Mesendoderm (in vitro differentiated cells): ENCODE results near the gene GULP1.

Source experiments
- DNase-seq: peaks from one replicate; pipeline ENCODE4 v3.0.0; 2013
- H2AK5ac ChIP-seq: 2 replicates; pipeline ENCODE4 v1.6.1; 2013; ENCODE audit warnings: low read length, inconsistent platforms
- H2BK120ac ChIP-seq: 2 replicates; pipeline ENCODE4 v1.6.1; 2013; ENCODE audit warnings: low read depth, mild to moderate bottlenecking, low read length, moderate library complexity, mixed read lengths
- H2BK15ac ChIP-seq: replicated peaks from 2 replicates; pipeline ENCODE4 v1.6.1; 2013; ENCODE audit warnings: low read depth, mild to moderate bottlenecking, moderate library complexity
- H2BK5ac ChIP-seq: 2 replicates; pipeline ENCODE4 v1.6.1; 2013; ENCODE audit warnings: low read length, inconsistent platforms
- H3K18ac ChIP-seq: 2 replicates; pipeline ENCODE4 v1.6.1; 2013; ENCODE audit warnings: mild to moderate bottlenecking, low read length, mixed read lengths
- H3K23ac ChIP-seq: one replicate; pipeline ENCODE4 v1.6.1; 2013; ENCODE audit warnings: low read length
- H3K27ac ChIP-seq: 2 replicates; pipeline ENCODE4 v1.5.1; 2013; ENCODE audit warnings: low read depth, mild to moderate bottlenecking, inconsistent platforms, low read length, moderate library complexity
- H3K27me3 ChIP-seq: 2 replicates; pipeline ENCODE4 v1.6.1; 2013; ENCODE audit warnings: low read length, control low read depth, mild to moderate bottlenecking, inconsistent platforms; ENCODE audit not compliant: insufficient read depth, poor library complexity
- H3K36me3 ChIP-seq: 2 replicates; pipeline ENCODE4 v1.6.1; 2013; ENCODE audit warnings: low read length, inconsistent platforms; ENCODE audit not compliant: control insufficient read depth, insufficient read depth
- H3K4ac ChIP-seq: one replicate; pipeline ENCODE4 v1.6.1; 2013; ENCODE audit warnings: low read depth, mild to moderate bottlenecking, low read length, moderate library complexity
- H3K4me1 ChIP-seq: 2 replicates; pipeline ENCODE4 v1.6.1; 2013; ENCODE audit warnings: low read depth, low read length, inconsistent platforms; ENCODE audit not compliant: control insufficient read depth
- H3K4me2 ChIP-seq: 2 replicates; pipeline ENCODE4 v1.6.1; 2013; ENCODE audit warnings: low read length
- H3K4me3 ChIP-seq: 2 replicates; pipeline ENCODE4 v1.5.1; 2013; ENCODE audit warnings: mild to moderate bottlenecking, low read length
- H3K56ac ChIP-seq: one replicate; pipeline ENCODE4 v1.6.1; 2013; ENCODE audit warnings: low read length
- H3K79me1 ChIP-seq: 2 replicates; pipeline ENCODE4 v1.6.1; 2013; ENCODE audit warnings: low read length, inconsistent platforms
- H3K79me2 ChIP-seq: 2 replicates; pipeline ENCODE4 v1.6.1; 2013; ENCODE audit warnings: mild to moderate bottlenecking, low read length; ENCODE audit not compliant: control insufficient read depth, insufficient read depth
- H3K9ac ChIP-seq: 2 replicates; pipeline ENCODE4 v1.6.1; 2013; ENCODE audit warnings: low read length, inconsistent platforms
- H4K5ac ChIP-seq: one replicate; pipeline ENCODE4 v1.6.1; 2013; ENCODE audit warnings: low read length
- H4K8ac ChIP-seq: one replicate; pipeline ENCODE4 v1.6.1; 2013; ENCODE audit warnings: low read depth, mild to moderate bottlenecking, control low read depth, low read length, moderate library complexity
- WGBS: extraction: QIAGEN DNeasy Blood & Tissue Kit; methylation state at CpG from one replicate; pipeline ENCODE4 v1.1.7; 2013; ENCODE audit warnings: low lambda C conversion rate, missing lambda C conversion rate; ENCODE audit not compliant: insufficient coverage; ENCODE audit errors: extremely low coverage; 5-methylcytosine and 5-hydroxymethylcytosine counted together

The GULP1 gene

DNA sequence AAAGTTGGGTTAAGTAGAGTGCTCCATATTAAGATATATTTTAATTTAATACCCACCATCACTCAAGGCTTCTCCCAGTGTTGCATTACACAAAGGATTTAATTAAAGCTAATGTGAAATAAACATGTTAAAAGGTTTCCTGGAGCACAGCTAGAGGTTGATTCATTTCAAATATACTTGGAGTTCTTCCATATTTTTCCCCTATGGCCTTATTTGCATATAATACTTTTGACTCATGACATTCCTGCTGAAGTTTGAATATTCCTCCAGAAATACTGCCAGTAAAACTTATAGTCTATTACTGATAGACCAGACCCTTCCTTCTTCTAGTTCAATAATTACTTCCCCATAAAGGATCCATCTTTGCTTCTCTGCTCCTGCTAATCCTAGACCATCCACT lies 227.5 kb downstream of the GULP1 start:
- Histone ChIP-seq H2BK15ac (no peak overlapping the region), H4K8ac (no peak overlapping the region), H3K36me3 (no peaks in the 10 kb centered on the region), H3K79me2 (no peaks in the 10 kb centered on the region), H3K23ac (no peak overlapping the region), H3K18ac (no peak overlapping the region), H3K4me3 (no peak overlapping the region), H4K5ac (no peak overlapping the region), H2BK120ac (no peak overlapping the region), H3K56ac (no peak overlapping the region), H3K27me3 (no peaks in the 10 kb centered on the region), H3K27ac (no peak overlapping the region), H3K79me1 (no peaks in the 10 kb centered on the region), H3K4me2 (no peak overlapping the region), H3K4ac (no peak overlapping the region), H3K9ac (no peak overlapping the region), H3K4me1 (peaks cover 3% of the 10 kb centered on the region), H2BK5ac (no peak overlapping the region), H2AK5ac (no peak overlapping the region)
- no peak for DNase-seq

GRCh38 chr2:188522517-188522916 lies 230.8 kb downstream of the GULP1 start:
- Histone ChIP-seq H3K27ac (no peak overlapping the region), H3K79me1 (no peaks in the 10 kb centered on the region), H3K4me2 (no peak overlapping the region), H2BK5ac (no peak overlapping the region), H3K4me1 (peaks cover 1% of the 10 kb centered on the region), H3K56ac (no peak overlapping the region), H2AK5ac (no peak overlapping the region), H4K5ac (no peak overlapping the region), H3K36me3 (no peaks in the 10 kb centered on the region), H2BK120ac (no peak overlapping the region), H2BK15ac (no peak overlapping the region), H3K27me3 (no peaks in the 10 kb centered on the region), H3K23ac (no peak overlapping the region), H3K9ac (no peak overlapping the region), H3K4ac (no peak overlapping the region), H3K18ac (no peak overlapping the region), H4K8ac (no peak overlapping the region), H3K4me3 (no peak overlapping the region), H3K79me2 (no peaks in the 10 kb centered on the region)
- DNase-seq: no peak

- H3K56ac ChIP-seq: no peak overlapping the region
- no peak overlapping the region for H3K4me2 ChIP-seq
- no peaks in the 10 kb centered on the region for H3K27me3 ChIP-seq
- H3K4me3 ChIP-seq: no peak overlapping the region
- H4K5ac ChIP-seq: no peak overlapping the region
- no peak overlapping the region for H4K8ac ChIP-seq
- H3K79me1 ChIP-seq: no peaks in the 10 kb centered on the region
- DNase-seq: no peak
- no peaks in the 10 kb centered on the region for H3K36me3 ChIP-seq
- no peak overlapping the region for H2BK5ac ChIP-seq
- H3K9ac ChIP-seq: no peak overlapping the region
- H3K4me1 ChIP-seq: no peaks in the 10 kb centered on the region
- no peaks in the 10 kb centered on the region for H3K79me2 ChIP-seq
- H3K23ac ChIP-seq: no peak overlapping the region
- H2BK15ac ChIP-seq: no peak overlapping the region
- H2BK120ac ChIP-seq: no peak overlapping the region
- H3K4ac ChIP-seq: no peak overlapping the region
- WGBS: no CpG with 5 or more reads among the region's 1 CpG
- H3K18ac ChIP-seq: no peak overlapping the region
- no peak overlapping the region for H3K27ac ChIP-seq
- H2AK5ac ChIP-seq: no peak overlapping the region
These were observed 232.2 kb downstream of the GULP1 start for GRCh38 chr2:188523919-188524318.

- Histone ChIP-seq H3K18ac (no peak overlapping the region), H3K27me3 (no peaks in the 10 kb centered on the region), H3K4ac (no peak overlapping the region), H2AK5ac (no peak overlapping the region), H3K27ac (no peak overlapping the region), H3K4me2 (no peak overlapping the region), H2BK120ac (no peak overlapping the region), H2BK15ac (no peak overlapping the region), H3K79me1 (no peaks in the 10 kb centered on the region), H4K5ac (no peak overlapping the region), H3K4me1 (no peaks in the 10 kb centered on the region), H3K4me3 (no peak overlapping the region), H3K23ac (no peak overlapping the region), H3K9ac (no peak overlapping the region), H2BK5ac (no peak overlapping the region), H4K8ac (no peak overlapping the region), H3K79me2 (no peaks in the 10 kb centered on the region), H3K36me3 (no peaks in the 10 kb centered on the region), H3K56ac (no peak overlapping the region)
- WGBS: no CpG with 5 or more reads among the region's 2 CpGs
- DNase-seq: peak; percentile 43
These were observed 232.9 kb downstream of the GULP1 start for GRCh38 chr2:188524519-188525113.

- Histone ChIP-seq H3K79me1 (no peaks in the 10 kb centered on the region), H3K4me1 (no peaks in the 10 kb centered on the region), H4K8ac (no peak overlapping the region), H3K27ac (no peak overlapping the region), H3K4ac (no peak overlapping the region), H4K5ac (no peak overlapping the region), H3K4me3 (no peak overlapping the region), H3K36me3 (no peaks in the 10 kb centered on the region), H3K9ac (no peak overlapping the region), H2BK120ac (no peak overlapping the region), H3K23ac (no peak overlapping the region), H3K79me2 (no peaks in the 10 kb centered on the region), H3K18ac (no peak overlapping the region), H3K27me3 (no peaks in the 10 kb centered on the region), H2BK15ac (no peak overlapping the region), H2BK5ac (no peak overlapping the region), H3K56ac (no peak overlapping the region), H2AK5ac (no peak overlapping the region), H3K4me2 (no peak overlapping the region)
- no peak for DNase-seq
These were observed 235.0 kb downstream of the GULP1 start for GRCh38 chr2:188526701-188527100.

DNA sequence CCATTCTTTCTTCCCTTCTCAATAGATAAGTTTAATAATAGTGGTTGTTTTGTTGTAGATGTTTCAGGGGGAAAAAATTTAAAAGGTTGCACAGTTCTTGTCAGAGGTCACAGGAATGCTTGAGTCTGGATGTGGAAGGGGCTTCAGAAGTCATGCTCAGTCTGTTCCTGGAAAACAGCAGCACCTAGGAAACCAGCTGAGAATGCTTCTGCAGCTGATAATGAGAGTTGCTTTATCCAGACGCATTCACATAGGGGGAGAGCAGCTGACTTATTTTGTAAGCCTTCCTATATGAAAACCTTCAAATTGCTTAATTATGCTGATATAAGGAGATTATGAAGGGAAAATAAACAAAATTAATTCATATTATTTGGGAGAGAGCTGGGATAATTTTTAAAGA lies 235.5 kb downstream of the GULP1 start:
- DNase-seq: peak; percentile 75
- no peaks in the 10 kb centered on the region for H3K36me3 ChIP-seq
- no peak overlapping the region for H3K4me2 ChIP-seq
- no peaks in the 10 kb centered on the region for H3K79me2 ChIP-seq
- H3K79me1 ChIP-seq: no peaks in the 10 kb centered on the region
- H2AK5ac ChIP-seq: no peak overlapping the region
- H3K27me3 ChIP-seq: no peaks in the 10 kb centered on the region
- no peak overlapping the region for H2BK15ac ChIP-seq
- no peak overlapping the region for H3K4ac ChIP-seq
- no peaks in the 10 kb centered on the region for H3K4me1 ChIP-seq
- no peak overlapping the region for H3K18ac ChIP-seq
- H2BK5ac ChIP-seq: no peak overlapping the region
- H4K8ac ChIP-seq: no peak overlapping the region
- no peak overlapping the region for H4K5ac ChIP-seq
- no peak overlapping the region for H3K4me3 ChIP-seq
- H2BK120ac ChIP-seq: no peak overlapping the region
- no peak overlapping the region for H3K27ac ChIP-seq
- H3K9ac ChIP-seq: no peak overlapping the region
- no peak overlapping the region for H3K23ac ChIP-seq
- no peak overlapping the region for H3K56ac ChIP-seq
- no CpG with 5 or more reads among the region's 1 CpG for WGBS
